ENCODE results near the gene KRT77.

DNA sequence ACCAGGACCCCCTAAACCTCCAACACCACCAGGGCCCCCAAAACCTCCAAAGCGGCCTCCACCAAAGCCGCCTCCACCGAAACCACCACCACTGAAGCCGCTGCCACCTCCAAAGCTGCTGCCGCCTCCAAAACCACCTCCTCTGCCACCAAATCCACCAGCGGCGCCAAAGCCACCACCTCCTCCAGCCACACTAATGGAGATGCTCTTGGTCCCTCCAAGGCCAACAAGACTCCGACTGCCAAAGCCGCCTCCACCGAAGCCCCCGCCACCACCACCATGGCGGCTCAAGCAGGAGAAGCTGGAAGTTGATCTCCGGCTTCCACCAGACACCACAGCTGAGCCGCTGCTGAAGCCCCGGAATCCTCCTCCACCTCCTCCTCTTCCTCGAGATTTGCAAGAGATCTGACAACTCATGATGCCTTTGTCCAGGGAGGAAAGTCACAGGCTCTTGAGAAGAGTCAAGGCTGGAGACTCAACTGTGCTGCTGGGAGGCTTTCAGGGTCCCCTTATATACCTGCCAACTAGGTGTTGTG lies 51.5 kb downstream of the KRT77 start, which contains the start of gene KRT2:
- TF ChIP-seq EZH2 (IDR thresholded peaks at IDR 0.05; ENCODE audit: insufficient read depth, poor library complexity, severe bottlenecking) (no peak), EZH2phosphoT487 (IDR thresholded peaks at IDR 0.05; ENCODE audit: insufficient read depth, low read depth) (no peak)
